ENCODE results near the gene EGFL7.
"Not testable (repeated sequence)": the region's sequence is repeated elsewhere in the genome, so short reads cannot be mapped to it uniquely, and the experiment has no call there.

Gene EGFL7

GRCh38 chr9:136700959-136701667 is 38.4 kb downstream of the EGFL7 start:
- FAIRE-seq, result no peak

GRCh38 chr9:136701668-136702053 is 38.9 kb downstream of the EGFL7 start:
- no peak for FAIRE-seq

DNA sequence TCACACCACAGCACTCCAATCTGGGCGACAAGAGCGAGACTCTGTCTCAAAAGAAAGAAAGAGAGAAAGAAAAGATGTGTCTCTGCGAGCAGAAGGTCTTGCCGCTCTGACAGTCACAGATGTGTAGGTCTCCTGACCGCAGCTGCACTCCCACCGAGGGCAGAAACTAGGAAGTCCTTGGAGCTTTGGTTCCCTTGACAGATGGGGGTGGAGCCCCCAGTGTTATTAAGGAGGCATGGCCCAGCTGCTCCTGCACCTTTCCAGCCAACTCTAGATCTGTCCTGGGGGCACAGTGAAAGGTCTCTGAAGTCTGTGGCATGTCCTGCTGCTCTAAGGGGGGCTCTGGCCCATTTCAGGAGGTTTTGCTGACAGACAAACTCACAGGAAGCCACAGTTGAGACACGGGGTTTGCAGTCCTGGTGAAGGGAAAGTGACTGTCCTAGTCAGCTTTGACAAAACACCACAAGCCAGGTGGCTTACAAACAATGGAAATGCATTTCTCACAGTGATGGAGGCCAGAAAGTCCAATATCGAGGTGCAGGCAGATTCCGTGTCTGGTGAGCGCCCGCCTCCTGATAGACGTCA is 40.7 kb downstream of the EGFL7 start:
- FAIRE-seq, result no peak

DNA sequence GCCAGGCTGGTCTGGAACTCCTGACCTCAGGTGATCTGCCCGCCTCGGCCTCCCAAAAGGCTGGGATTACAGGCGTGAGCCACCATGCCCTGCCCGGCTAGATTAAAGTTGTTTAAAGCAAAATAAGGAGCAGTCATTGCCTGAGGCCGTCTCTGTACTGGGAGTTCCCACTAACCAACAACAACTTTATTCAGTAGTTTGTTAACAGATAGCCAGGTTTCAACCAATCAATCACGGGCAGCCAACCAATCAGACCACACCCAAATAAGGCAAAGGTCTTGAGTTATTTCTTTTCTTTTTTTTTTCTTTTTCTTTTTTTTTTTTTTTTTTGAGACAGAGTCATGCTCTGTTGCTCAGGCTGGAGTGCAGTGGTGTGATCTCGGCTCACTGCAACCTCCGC is 42.0 kb downstream of the EGFL7 start:
- not testable (repeated sequence) for FAIRE-seq

- FAIRE-seq, result no peak
These were observed 42.8 kb downstream of the EGFL7 start for GRCh38 chr9:136705564-136705963.

DNA sequence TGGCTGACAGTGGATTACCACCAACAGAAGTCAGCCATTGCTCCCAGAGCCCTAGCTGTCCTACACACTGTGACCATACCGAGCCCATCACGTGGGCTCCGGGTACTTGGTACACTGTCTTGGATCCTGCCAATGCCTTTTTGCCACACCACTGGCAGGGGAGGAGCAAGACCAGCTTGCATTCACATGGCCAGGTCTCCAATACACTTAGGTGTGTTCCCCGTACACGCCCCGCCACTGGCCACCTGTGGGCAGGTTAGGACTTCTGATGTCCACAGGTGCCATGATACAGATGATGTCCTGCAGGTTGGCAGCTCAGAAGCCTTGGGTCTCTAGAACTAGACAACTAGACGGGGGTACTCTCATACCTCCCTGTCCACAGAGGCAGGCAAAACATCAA is 44.3 kb downstream of the EGFL7 start:
- FAIRE-seq, result no peak

GRCh38 chr9:136707849-136708517 is 45.3 kb downstream of the EGFL7 start:
- FAIRE-seq, result no peak

GRCh38 chr9:136709454-136710109 is 46.9 kb downstream of the EGFL7 start:
- no peak for FAIRE-seq

DNA sequence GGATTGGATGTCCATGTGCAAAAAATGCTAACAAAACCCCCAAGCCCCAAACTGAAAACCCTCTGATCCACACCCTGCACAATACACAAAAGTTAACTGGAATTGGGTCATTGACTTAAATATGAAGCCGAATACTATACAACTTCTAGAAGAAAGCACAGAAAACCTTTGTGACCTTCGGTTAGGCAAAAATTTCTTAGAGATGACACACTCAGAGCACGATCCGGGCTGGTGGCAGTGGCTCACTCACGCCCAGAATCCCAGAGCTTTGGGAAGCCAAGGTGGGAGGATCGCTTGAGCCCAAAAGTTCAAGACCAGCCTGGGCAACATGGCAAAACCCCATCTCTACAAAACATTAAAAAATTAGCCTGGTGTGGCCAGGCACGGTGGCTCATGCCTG is 47.8 kb downstream of the EGFL7 start:
- no peak for FAIRE-seq

DNA sequence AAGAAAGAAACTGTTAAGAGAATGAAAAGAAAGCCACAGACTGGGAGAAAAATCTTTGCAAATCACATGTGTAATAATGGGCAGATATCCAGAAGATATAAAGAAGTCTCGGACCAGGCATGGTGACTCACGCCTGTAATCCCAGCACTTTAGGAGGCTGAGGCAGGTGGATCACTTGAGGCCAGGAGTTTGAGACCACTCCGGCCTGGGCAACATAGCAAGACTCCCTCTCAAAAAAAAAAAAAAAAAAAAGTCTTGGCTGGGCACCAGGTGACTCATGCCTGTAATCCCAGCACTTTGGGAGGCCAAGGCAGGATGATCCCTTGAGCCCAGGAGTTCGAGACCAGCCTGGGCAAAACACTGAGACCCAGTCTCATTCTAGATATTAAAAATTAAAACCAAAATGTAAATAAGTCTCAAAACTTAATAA is 48.5 kb downstream of the EGFL7 start:
- peak; percentile 46 for FAIRE-seq

GRCh38 chr9:136711751-136712689 is 49.3 kb downstream of the EGFL7 start, which contains the start of gene DIPK1B:
Gene DIPK1B, plus strand, starts transcription at chr9:136712572. Its CDS starts 94 bp downstream, at chr9:136712666.
- no peak for FAIRE-seq

DNA sequence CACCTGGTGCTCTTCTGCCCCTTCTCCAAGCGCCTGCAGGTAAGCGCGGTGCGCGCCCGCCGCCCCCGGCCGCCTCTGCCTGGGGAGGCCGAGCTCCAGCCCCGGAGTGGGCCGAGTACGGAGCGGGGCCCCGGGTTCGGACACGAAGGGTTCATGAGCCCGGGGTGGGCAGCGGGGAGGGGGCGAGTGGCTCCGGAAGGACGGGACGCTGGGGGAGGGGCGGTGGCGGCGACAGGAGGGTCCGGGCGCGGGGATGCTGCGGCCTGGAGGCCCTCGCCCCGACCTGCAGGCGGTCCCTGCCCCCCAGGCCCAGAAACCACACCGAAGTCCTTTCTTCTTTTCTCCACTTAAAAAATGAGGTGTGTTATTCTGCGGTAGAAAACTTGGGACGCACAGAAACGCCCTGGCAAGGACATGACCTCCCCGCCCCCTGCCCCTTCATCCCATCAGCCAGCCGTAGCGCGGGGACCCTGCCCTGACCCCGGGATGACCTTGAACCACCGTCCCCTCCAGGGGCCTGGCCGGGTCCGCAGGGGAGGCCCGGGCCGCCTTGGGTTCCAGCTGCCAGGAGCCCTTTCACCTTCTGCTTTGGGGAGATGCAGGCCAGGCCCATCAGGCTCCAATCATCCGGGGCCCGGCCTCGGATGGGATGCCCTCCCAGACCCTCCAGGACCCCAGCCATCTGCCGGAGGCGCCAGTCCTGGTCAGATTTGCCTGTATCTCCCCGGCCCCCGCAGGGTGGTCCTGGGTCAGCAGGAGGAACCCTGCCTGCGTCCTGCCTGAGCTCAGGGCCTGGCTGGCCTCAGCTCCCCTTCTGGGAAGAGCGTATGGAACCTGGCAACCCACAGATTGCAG is 50.2 kb downstream of the EGFL7 start:
- FAIRE-seq, result no peak

DNA sequence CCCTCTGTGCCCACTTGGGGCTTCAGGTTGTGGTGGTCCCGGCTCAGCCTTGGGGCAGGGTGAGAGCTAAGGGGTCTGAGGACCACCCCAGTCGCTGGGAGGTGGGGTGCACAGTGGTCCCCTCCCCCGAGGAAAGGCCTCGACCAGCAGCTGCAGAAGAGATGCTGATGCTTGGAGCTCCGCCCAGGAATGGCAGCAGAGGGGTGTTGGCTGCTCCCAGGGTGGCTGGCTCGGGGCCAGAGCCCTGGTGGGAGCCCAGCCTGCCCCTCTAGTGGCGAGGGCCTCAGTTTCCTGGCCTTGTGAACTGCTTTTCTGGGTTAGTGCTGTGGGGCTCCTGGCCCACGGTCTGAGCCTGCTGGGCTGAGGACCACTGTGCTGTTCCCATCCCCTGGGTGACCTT is 50.8 kb downstream of the EGFL7 start:
- no peak for FAIRE-seq

DNA sequence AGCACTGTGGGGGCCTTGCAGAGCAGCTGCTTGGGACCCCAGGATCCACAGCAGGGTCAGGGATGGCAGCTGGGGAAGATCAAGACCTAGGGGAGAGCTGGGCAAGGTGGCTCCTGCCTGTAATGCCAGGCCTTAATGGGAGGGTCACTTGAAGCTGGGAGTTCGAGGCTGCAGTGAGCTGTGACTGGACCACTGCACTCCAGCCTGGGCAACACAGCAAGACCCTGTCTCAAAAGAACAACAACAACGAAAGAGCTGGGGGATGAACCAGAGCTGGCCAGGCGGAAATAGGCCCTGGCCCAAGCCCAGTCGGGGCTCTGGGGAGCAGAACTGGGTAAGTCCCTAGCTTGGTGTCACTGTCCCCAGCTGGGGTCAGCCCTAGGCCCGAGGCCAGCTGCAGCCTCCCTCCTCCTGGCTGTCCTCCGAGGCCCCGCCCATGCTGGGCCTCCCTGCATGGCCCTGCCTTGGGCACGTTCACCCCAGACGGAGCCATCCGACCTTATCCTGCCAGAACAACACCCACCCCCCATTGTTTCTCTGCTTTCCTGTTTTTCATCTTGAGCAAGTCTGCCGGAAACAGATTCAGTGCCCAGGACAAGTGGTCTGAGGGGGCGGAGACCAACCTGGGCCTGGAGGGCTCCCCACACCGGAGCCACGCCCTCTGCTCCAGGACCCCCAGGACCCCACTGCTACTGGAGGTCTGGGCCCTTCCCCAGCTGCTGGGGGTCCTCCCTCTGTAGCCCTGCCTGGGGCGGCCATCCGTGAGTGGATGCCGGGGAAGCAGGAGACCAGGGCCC is 51.6 kb downstream of the EGFL7 start:
- FAIRE-seq, result no peak

- FAIRE-seq, result no peak
These were observed 52.2 kb downstream of the EGFL7 start for GRCh38 chr9:136714893-136715274.

GRCh38 chr9:136717399-136717798 is 54.7 kb downstream of the EGFL7 start:
- FAIRE-seq, result no peak

- no peak for FAIRE-seq
These were observed 55.9 kb downstream of the EGFL7 start for GRCh38 chr9:136718345-136719194.

DNA sequence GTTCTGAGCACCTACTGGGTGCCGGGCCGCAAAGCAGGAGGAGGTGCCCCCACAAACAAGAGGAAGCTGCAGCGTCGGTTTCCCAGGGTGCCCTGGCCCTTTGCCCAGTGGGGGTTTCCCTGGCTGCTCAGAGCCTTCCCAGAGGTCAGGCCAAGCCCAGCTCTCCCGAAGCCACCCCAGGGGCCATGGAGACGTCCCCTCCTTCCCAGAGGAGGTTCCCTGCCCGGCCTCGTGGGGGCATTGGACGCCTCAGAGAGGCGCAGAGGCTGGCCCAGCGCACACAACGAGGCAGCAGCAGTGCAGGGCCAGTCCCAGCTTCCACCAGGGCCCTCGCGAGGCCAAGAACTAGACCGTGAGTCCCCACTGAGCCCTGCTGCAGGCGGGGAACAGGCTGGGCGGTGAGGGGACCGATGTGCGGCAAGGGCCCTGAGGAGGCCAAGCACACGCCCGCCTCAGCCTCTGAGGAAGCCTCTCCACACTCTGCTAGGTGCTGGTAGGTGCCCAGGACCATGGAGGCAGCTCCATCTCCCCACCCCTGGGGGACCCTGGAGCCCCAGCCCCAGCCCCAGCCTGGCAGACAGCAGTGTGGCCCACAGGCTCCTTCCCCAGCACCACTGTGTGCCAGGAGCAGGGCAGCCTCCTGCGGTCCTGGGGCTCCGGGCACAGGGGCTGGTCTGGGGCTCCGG is 56.6 kb downstream of the EGFL7 start:
- no peak for FAIRE-seq

All from endometrium (tissue), 2 donors.